Caco-2 (cell line): ENCODE measurements around the gene C21orf58. TPM values are rescaled to one million over a fixed set of nuclear protein-coding genes. Genes with fewer than 3 reads are reported as not detected.

Source experiments
- BruUV-seq: library from RNA; stranded (reverse); fragments of 400-500 nt; replicated peaks from 2 replicates; lab custom pipeline; 2021; lab: Mats Ljungman, UMichigan
- CTCF ChIA-PET: fragments of 300-600 bp; sonication (Branson Sonifier 250); formaldehyde crosslinking; loops from one replicate; lab custom pipeline; 2022; ENCODE audit warnings: antibody characterized with exemption; lab: Charles Lee
- POLR2A ChIA-PET: fragments of 300-600 bp; sonication (Branson Sonifier 250); formaldehyde crosslinking; loops from one replicate; lab custom pipeline; 2022; ENCODE audit warnings: antibody characterized with exemption; lab: Charles Lee
- DNase-seq, 2 experiments: peaks; one replicate each; pipeline versions ENCODE4 v3.0.0 to v3.0.0-alpha.2; 2020 to 2022
- H3K27me3 ChIP-seq: replicated peaks from 2 replicates; pipeline ENCODE4 v1.6.0; 2011; ENCODE audit warnings: low read length; ENCODE audit not compliant: control insufficient read depth, insufficient read depth
- H3K36me3 ChIP-seq: 2 replicates; pipeline ENCODE4 v1.5.1; 2011; ENCODE audit warnings: low read length; ENCODE audit not compliant: control insufficient read depth, insufficient read depth
- H3K4me1 ChIP-seq: fragments of 250-450 bp; sonication (Bioruptor Pico); 2 replicates; pipeline ENCODE4 v1.5.1; 2020; ENCODE audit warnings: mild to moderate bottlenecking
- H3K4me3 ChIP-seq: 2 replicates; pipeline ENCODE4 v1.5.1; 2011; ENCODE audit warnings: low read depth, mild to moderate bottlenecking, control low read depth, low read length
- H3K9me3 ChIP-seq: fragments of 250-450 bp; sonication (Bioruptor Pico); 2 replicates; pipeline ENCODE4 v1.5.1; 2020; ENCODE audit warnings: mild to moderate bottlenecking, moderate library complexity
- H3K27ac Mint-ChIP-seq: one replicate; pipeline ENCODE4 v1.8.0; 2022; ENCODE audit warnings: mixed read lengths; ENCODE audit not compliant: unreplicated experiment
- H3K27me3 Mint-ChIP-seq: one replicate; pipeline ENCODE4 v1.8.0; 2022; ENCODE audit warnings: mixed read lengths; ENCODE audit not compliant: insufficient read depth, unreplicated experiment
- H3K36me3 Mint-ChIP-seq: one replicate; pipeline ENCODE4 v1.8.0; 2022; ENCODE audit warnings: mild to moderate bottlenecking, mixed read lengths; ENCODE audit not compliant: insufficient read depth, unreplicated experiment
- H3K4me1 Mint-ChIP-seq: one replicate; pipeline ENCODE4 v1.8.0; 2022; ENCODE audit warnings: low read depth, mixed read lengths; ENCODE audit not compliant: unreplicated experiment
- H3K4me3 Mint-ChIP-seq: one replicate; pipeline ENCODE4 v1.8.0; 2022; ENCODE audit warnings: mild to moderate bottlenecking, moderate library complexity, mixed read lengths; ENCODE audit not compliant: unreplicated experiment
- H3K9me3 Mint-ChIP-seq: one replicate; pipeline ENCODE4 v1.8.0; 2022; ENCODE audit warnings: mixed read lengths; ENCODE audit not compliant: unreplicated experiment
- intact Hi-C: fragments of 100-400 bp; cut with micrococcal nuclease; formaldehyde crosslinking; loops from one replicate; pipeline ENCODE4 v1.10.0; 2022; ENCODE audit not compliant: unreplicated experiment
- total RNA-seq: library from RNA; stranded (reverse); gene quantifications from 2 replicates; pipeline ENCODE4 v1.2.3, GENCODE V29; 2022
- TF ChIP-seq, protein P1 (sequence below), 2 experiments: fragments of 200-600 bp in 1 of 2; IDR thresholded peaks; 1 replicate in 1 of 2; 2 replicates in 1 of 2; pipeline versions ENCODE4 v1.5.1 to v1.8.0; 2011 to 2022; ENCODE audit warnings: antibody characterized with exemption in 1 of 2, control low read depth in 1 of 2, inconsistent platforms in 1 of 2, low read depth in 1 of 2, low read length in 1 of 2, mild to moderate bottlenecking in 1 of 2, moderate library complexity in 1 of 2; ENCODE audit not compliant: insufficient read depth in 1 of 2, severe bottlenecking in 1 of 2, unreplicated experiment in 1 of 2

The C21orf58 gene
- total RNA-seq, 1 experiment from 2014 or later: 17.7 TPM

DNA sequence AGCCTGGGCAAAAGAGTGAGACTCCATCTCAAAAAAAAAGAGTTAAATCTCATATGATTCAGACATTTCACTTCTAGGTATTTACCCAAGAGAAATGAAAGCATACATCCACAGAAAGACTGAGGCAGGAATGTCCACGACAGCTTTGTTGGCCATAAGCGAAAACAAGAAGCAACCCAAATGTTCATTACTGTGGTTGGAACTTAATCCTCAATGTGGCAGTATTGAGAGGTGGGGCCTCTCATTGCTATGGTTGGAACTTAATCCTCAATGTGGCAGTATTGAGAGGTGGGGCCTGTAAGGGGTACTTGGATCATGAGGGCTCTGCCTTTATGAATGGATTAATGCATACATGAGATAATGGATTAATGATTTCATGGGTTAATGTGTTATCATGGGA, 15.2 kb downstream of the C21orf58 start:
- H3K36me3 Mint-ChIP-seq: peaks cover 11% of the 10 kb centered on the region
- H3K4me3 Mint-ChIP-seq: no peak overlapping the region
- Histone ChIP-seq H3K4me1 (no peaks in the 10 kb centered on the region), H3K27me3 (no peaks in the 10 kb centered on the region), H3K9me3 (no peaks in the 10 kb centered on the region), H3K4me3 (no peak overlapping the region), H3K36me3 (no peaks in the 10 kb centered on the region)
- TF ChIP-seq, protein P1, sequence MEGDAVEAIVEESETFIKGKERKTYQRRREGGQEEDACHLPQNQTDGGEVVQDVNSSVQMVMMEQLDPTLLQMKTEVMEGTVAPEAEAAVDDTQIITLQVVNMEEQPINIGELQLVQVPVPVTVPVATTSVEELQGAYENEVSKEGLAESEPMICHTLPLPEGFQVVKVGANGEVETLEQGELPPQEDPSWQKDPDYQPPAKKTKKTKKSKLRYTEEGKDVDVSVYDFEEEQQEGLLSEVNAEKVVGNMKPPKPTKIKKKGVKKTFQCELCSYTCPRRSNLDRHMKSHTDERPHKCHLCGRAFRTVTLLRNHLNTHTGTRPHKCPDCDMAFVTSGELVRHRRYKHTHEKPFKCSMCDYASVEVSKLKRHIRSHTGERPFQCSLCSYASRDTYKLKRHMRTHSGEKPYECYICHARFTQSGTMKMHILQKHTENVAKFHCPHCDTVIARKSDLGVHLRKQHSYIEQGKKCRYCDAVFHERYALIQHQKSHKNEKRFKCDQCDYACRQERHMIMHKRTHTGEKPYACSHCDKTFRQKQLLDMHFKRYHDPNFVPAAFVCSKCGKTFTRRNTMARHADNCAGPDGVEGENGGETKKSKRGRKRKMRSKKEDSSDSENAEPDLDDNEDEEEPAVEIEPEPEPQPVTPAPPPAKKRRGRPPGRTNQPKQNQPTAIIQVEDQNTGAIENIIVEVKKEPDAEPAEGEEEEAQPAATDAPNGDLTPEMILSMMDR (IDR thresholded peaks at IDR 0.05; ENCODE audit: insufficient read depth in 1 of 2, low read depth in 1 of 2, low read length in 1 of 2, severe bottlenecking in 1 of 2, unreplicated experiment in 1 of 2): no peak
- H3K4me1 Mint-ChIP-seq: no peaks in the 10 kb centered on the region
- ChIA-PET CTCF (no interaction called here), POLR2A (no interaction called here)
- no peak overlapping the region for H3K27ac Mint-ChIP-seq
- H3K27me3 Mint-ChIP-seq: no peaks in the 10 kb centered on the region
- BruUV-seq: no TSS peak
- no peak for DNase-seq
- intact Hi-C loops: no loop called here
- no peaks in the 10 kb centered on the region for H3K9me3 Mint-ChIP-seq

DNA sequence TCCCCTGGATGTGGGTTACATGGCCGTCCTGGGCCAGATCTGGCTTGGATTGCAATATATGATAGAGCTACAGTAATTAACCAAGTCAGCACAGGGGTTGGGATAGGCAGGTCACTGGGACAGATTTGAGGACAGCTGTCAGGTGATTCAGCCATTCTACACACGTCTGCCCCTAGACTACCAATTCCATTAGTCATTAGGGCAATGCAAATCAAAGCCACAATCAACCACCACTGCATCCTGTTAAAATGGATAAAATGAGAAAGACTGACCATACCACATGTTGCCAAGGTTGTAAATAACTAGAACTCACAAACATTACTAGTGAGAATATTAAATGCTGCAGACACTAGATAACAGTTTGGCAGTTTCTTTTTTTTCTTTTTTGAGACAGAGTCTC, 16.0 kb downstream of the C21orf58 start:
- Histone ChIP-seq H3K9me3 (no peaks in the 10 kb centered on the region), H3K4me1 (no peaks in the 10 kb centered on the region), H3K36me3 (no peaks in the 10 kb centered on the region), H3K27me3 (no peaks in the 10 kb centered on the region), H3K4me3 (no peak overlapping the region)
- ChIA-PET POLR2A (no interaction called here), CTCF (no interaction called here)
- DNase-seq: no peak
- no peaks in the 10 kb centered on the region for H3K9me3 Mint-ChIP-seq
- H3K4me1 Mint-ChIP-seq: no peaks in the 10 kb centered on the region
- H3K27me3 Mint-ChIP-seq: no peaks in the 10 kb centered on the region
- TF ChIP-seq, protein P1 (IDR thresholded peaks at IDR 0.05; ENCODE audit: insufficient read depth in 1 of 2, low read depth in 1 of 2, low read length in 1 of 2, severe bottlenecking in 1 of 2, unreplicated experiment in 1 of 2): no peak
- no peak overlapping the region for H3K4me3 Mint-ChIP-seq
- H3K27ac Mint-ChIP-seq: no peak overlapping the region
- intact Hi-C loops: no loop called here
- H3K36me3 Mint-ChIP-seq: peaks cover 7% of the 10 kb centered on the region
- BruUV-seq: no TSS peak

DNA sequence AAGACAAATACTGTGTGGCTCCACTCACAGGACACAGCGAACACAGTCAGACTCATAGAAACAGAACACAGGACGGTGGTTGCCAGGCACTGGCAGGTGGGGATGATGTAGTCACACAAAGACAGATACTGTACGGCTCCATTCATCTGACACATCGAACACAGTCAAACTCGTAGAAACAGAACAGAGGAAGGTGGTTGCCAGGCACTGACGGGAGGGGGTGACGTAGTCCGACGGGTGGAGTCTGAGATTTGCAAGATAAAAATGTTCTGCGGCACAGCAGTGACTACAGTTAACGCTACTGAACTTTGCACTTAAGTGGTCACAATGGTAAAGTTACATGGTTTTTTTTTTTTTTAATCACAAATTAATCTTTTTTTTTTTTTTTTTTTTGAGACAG, 18.7 kb downstream of the C21orf58 start:
- ChIA-PET POLR2A (no interaction called here), CTCF (no interaction called here)
- no peaks in the 10 kb centered on the region for H3K9me3 ChIP-seq
- H3K9me3 Mint-ChIP-seq: no peaks in the 10 kb centered on the region
- no peak overlapping the region for H3K4me3 ChIP-seq
- H3K36me3 ChIP-seq: no peaks in the 10 kb centered on the region
- no peak overlapping the region for H3K4me3 Mint-ChIP-seq
- no peak for DNase-seq
- no peaks in the 10 kb centered on the region for H3K27me3 ChIP-seq
- peaks cover 5% of the 10 kb centered on the region for H3K36me3 Mint-ChIP-seq
- TF ChIP-seq, protein P1 (IDR thresholded peaks at IDR 0.05; ENCODE audit: insufficient read depth in 1 of 2, low read depth in 1 of 2, low read length in 1 of 2, severe bottlenecking in 1 of 2, unreplicated experiment in 1 of 2): no peak
- intact Hi-C loops: no loop called here
- H3K4me1 Mint-ChIP-seq: no peaks in the 10 kb centered on the region
- H3K27me3 Mint-ChIP-seq: no peaks in the 10 kb centered on the region
- H3K4me1 ChIP-seq: no peaks in the 10 kb centered on the region
- BruUV-seq: no TSS peak
- no peak overlapping the region for H3K27ac Mint-ChIP-seq
